SIG-M5 (cell line): Measurements from ENCODE around the gene SLC29A4.
"Not testable (repeated sequence)": the region's sequence is repeated elsewhere in the genome, so short reads cannot be mapped to it uniquely, and the experiment has no call there.

ENCODE experiments used
- DNase-seq: peaks from one replicate; lab custom pipeline; 2025; lab: John Stamatoyannopoulos, UW

SLC29A4 gene

DNA sequence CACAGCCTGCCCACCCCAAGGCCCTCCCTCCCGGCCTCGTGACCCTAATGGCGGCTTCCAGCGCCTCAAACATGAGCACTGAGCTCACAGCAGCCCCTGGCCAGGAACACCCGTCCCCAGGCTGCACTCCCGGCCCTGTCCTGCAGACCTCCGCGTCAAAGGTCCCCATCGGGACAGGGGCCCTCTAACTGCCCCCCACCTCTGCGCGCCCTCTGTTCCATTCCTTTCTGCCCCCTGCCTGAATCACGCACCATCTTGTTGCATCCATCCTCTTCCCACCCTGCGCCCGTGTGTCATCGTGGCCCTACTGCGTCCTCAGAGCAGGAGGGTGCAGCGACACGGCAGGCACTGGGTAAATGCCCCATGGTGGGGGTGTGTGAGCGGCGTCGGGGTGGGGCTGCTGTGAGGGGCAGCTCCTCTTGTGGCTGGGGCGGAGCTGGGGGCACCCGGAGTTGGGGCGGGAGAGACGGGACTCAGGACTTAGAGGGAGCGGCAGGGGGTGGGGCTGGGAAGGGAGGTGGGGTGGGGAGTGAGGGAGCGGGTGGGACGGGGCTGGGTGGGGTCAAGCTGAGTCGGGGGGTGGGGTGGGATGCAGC lies 13.4 kb downstream of the SLC29A4 start:
- DNase-seq = no peak

DNA sequence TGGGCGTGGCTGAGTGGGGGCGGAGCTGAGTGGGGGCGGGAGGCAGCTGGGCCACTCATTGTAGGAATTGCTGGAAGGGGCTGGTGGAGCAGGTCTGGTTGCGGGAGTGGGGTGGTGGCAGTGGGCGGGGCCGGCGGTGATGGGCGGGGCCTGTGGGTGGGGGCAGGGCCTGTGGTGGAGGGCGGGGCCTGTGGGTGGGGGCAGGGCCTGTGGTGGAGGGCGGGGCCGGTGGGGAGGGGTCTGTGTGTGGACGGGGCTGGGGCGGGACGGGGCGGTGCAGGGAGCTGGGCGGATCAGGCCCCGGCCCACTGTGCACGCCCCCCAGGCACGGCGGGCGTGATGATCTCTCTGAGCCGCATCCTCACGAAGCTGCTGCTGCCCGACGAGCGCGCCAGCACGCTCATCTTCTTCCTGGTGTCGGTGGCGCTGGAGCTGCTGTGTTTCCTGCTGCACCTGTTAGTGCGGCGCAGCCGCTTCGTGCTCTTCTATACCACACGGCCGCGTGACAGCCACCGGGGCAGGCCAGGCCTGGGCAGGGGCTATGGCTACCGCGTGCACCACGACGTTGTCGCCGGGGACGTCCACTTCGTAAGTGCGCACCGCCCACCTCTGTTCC lies 14.0 kb downstream of the SLC29A4 start:
- DNase-seq = no peak

DNA sequence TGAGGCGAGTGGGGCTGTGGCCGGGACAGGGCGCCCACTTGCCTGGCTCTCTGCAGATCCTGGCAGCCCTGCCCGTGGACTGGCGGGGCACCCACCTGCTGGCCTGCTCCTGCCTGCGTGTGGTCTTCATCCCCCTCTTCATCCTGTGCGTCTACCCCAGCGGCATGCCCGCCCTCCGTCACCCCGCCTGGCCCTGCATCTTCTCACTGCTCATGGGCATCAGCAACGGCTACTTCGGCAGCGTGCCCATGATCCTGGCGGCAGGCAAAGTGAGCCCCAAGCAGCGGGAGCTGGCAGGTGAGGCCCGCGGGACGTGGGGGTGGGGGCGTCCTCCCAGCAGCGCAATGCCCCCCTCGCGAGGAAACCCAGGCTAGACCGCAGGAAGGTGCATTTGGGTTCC lies 17.6 kb downstream of the SLC29A4 start:
- DNase-seq = no peak

DNA sequence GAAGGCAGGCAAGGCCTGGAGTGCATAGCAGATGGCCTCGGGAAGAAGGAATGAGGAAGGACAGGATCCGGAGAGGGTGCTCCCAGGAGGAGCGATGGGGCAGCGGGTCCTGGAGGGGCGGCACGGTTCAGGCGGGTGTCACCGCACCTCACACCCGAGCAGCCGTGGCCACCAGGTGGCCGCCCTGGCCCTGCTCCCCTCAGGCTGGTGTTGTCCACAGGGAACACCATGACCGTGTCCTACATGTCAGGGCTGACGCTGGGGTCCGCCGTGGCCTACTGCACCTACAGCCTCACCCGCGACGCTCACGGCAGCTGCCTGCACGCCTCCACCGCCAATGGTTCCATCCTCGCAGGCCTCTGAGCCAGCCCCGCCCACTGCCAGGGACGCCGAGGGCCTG lies 19.8 kb downstream of the SLC29A4 start:
- no peak for DNase-seq

DNA sequence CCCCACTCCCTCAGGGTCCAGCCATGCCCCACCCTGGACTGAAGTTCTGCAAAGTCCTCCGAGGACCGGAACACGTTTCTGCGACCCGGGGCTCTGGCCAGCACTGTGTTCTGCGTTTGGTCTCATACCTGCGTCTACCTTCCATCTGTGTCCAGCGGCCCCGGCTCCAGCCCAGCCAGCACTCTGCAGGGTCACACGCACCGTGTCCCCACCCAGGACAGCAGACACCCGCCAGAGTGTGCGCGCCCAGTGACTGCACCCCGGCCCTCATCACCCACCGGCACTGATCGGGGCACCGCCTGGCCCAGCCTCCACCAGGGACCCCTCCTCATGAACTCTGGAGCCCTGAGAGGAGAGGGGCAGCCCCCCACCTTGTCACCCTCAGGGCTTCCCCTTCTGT lies 20.3 kb downstream of the SLC29A4 start:
- no peak for DNase-seq

DNA sequence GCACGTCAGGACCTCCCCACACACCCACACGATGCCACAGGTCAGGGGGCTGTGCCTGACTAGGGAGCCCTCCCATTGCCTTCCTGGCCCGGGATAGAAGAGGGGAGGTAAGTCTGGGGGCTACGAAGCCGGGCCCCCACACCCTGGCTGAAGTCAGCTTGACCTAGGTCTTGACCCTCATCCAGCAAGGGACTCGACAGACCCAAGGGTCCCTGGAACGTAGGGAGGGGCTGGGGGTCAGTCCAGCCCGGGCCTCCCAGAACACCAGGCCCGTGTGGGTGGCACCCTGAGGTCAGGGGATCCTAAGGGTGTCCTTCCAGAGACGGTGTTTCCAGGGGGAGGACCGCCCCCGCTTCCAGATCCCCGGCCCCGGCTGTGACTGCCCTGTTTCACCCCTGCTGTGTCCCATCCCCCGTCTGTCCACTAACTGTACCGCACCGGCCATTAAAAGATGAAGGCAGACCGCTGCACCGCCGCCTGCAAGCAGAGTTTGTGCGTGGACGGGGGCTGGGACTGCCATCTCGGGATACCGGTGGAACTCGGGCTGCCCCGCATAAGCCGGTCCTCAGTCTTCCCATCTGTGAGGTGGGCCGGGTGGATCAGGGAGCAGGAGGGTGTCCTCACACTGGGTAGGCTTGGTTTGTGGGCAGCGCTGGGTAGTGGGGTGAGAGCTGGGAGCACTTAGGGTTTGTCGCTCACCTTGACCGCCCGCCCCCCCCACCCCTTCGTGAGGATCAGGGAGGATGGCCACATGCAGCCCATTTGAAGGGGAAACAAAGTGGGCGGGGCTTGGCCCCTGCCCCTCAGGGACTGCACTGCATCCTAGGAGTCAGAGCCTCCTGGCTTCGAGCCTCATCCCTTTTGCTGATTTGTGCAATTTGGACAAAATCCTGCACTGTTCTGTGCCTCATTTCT lies 21.1 kb downstream of the SLC29A4 start:
- no peak for DNase-seq

DNA sequence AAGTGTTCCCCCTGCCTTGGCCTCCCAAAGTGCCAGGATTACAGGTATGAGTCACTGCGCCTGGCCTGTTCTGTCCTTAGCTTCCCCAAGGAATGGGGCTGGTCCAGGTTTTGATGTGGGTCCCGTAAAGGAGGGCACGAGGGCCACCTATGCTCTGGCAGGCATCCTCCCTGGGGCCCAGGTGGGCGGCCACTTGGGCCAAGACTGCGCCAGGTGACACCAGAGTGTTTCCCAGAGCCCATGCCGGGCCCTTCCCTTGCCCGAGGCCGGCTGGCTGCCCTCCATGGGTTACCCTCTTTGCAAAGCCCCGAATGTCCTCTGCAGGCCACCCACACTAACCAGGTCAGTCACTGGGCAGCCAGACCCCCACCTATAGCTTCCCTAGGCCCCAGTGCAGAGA lies 22.3 kb downstream of the SLC29A4 start:
- not testable (repeated sequence) for DNase-seq

DNA sequence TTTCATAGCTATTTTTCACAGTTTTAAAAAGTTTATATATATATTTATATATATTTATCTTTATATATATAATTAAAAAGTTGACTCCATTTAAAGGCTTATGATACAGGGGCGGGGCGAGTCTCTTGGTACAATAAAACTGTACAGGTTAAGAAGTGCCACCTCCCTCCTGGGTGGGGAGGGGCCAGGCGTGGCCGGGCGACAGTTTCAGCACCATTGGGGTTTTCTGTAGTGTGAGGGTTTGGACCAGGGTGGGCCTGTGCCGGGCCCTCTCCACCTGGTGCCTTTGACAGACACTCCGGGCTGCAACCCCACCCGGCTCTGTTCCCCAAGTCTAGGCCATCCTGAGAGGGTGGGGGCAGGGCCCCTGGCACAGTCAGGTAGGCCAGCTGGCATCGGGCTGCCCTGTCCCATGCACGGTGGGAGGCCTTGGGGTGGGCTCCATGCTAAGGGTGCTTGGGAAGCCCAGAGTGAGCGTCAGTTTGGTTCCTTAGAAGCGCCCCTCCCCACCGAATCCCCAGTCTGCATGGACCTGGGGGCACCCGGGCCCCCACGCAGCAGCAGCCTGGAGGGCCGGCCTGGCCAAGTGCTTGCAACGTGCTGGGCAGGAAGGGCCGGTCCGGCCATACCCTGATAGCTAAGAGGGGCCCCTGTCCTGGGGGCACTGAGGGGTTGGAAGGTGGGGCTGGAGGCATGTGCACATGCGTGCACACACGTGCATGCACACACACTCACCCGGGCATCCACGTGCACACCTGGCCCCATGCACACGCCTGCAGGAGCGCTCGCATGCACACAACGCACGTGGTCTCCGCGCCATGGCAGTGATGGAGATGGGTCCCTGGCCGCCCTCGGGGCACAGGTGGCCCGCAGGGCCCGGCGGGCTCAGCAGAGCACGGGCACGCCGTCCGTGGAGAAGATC lies 24.7 kb downstream of the SLC29A4 start:
- not testable (repeated sequence) for DNase-seq

DNA sequence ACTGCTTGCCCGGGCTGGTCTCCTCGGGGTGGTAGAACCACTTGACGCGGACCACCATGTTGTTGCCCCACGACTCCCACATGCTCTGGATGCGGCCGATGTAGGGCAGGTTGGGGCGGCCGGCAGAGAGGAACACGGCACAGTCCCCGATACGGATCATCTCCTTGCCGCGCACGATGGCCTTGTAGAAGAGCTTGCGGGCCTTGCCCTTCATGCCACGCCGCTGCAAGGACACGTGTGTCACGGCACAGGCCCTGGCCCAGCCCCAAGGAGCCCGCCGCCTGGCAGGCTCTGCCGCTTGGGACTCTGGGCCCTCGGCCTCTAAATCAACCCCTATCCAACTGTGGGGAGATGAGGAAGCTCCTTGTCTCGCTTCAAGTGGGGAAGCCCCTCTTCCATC lies 26.4 kb downstream of the SLC29A4 start:
- no peak for DNase-seq

DNA sequence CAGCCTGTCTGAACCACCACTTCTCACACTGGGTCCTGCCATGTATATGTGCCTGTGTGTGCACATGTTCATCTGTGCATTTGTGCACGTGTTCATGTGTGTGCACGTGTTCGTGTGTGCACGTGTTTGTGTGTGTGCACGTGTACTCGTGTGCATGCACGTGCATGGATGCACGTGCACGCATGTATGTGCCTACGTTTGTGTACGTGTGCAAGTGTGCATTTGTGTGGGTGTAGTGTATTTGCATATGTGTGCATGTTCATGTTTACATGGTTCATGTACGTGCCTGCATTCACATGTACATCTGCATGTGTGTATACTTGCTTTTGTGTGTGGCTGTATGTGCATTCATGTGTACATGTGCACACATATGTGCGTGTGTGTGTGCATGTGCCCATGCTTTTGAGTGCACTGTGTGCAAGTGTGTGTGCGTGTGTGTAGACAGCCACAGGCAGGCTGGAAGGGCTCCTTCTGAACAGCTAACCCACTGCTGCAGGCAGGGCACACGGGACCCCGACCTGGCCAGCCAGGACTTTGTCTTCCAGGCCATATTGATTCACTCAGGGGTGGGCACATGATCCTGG lies 28.2 kb downstream of the SLC29A4 start:
- no peak for DNase-seq

DNA sequence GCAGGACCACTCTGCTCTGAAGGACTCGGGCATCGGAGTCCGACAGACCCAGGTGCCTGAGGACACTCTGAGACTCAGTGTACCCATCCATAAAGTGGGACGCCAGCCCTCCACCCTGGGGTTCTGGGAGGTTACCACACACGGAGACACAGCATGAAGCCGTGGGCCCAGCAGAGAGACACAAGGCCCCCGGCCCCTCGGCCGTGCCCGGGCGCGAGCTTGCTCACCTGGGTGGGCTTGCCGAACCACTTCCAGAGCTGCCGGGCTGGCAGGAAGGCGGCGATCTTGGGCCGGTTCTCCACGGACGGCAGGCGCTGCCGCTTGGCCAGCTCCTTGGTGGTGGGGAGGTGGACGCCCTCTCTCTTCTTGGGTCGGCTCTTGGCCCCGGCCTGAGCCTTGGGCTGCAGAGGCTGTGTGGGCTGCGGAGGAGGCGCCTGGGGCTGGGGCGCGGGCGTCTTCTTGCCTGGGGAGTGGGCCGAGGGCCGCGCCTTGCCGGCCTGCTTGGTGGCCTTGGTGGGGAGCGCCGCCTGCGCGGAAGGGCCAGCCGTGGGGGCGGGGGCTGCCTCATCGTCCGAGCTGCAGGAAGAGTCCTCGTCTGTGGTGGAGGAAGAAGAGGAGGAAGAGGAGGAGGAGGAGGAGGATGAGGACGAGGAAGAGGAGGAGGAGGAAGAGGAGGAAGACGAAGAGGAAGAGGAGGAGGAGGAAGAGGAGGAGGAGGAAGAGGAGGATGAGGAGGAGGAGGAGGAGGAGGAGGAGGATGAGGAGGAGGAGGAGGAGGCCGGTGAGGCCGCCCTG lies 29.7 kb downstream of the SLC29A4 start:
- DNase-seq = not testable (repeated sequence)

DNA sequence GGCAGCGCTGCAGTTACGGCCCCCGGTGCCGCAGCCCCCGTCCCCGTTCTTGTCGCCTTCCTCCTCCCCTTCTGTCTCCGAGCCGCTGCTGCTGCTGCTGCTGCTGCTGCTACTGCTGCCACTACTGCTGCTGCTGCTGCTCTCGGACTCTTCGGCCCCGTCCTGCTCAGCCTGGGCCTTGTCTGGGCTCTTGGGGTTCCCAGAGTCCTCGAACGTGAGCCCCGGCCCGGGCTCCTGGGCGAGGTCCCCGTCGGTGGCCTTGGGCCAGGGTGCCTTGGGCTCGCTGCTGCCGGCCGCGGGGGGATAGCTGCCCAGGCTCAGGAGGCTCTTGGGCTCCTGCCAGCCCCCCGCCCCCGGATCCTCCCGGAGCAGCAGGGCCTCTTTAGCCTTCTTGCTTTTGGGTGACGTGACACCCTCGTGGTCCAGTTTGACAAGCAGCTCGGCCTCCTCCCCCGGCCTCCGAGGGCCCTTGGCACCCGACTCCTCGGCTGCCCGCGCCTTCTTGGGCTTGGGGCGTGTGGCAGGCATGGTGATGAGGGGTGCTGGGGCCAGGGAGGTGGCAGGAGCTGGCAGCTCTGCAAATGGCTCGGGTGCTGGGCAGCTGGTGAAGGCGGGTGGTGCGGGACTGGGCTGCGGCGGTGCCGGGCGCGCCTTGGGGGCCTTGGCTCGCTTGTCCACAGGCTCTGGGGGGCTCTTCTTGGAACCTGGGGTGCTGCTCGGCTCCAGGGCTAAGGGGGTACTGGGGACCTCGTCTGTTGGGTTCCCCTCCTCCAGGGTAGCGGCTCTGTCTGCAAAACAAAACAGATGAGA lies 30.5 kb downstream of the SLC29A4 start:
- DNase-seq = not testable (repeated sequence)

DNA sequence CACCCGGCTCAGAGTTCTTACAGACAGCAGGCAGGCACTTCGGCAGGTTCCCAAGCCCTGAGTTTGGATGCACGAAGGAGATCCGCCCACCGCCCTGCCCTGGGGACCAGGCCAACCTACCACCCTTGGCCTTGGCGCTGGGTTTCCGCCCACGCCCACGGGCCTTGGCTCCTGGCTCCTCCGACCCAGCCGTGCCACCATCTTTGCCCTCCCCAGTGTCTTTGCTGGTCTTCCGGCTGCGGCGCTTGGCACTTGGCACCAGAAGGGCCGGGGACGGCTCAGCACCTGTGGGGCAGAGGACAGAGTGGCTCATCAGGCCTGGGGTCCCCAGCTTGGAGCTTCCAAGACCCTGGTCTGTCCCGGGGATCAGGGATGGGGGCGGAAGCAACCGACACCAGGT lies 32.1 kb downstream of the SLC29A4 start:
- no peak for DNase-seq

DNA sequence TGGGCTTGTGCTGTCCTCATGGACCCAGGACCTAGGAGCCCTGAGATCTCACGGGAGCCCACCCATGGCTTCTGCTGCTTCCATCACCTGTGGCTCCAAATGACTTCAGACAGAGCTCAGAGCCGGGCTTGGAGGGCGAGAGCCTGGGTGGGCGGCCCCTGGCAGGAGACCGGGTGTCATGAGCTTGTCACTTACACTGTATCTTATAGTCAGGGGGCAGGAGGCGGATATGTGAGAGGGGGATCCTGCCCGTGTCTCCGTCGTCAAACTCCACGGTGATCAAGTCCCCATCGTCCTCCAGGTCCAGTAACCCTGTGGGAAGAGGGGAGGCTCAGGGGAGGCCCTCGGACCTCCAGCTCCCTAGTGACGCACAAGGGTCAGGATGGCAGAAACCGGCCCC lies 33.0 kb downstream of the SLC29A4 start:
- DNase-seq = no peak

DNA sequence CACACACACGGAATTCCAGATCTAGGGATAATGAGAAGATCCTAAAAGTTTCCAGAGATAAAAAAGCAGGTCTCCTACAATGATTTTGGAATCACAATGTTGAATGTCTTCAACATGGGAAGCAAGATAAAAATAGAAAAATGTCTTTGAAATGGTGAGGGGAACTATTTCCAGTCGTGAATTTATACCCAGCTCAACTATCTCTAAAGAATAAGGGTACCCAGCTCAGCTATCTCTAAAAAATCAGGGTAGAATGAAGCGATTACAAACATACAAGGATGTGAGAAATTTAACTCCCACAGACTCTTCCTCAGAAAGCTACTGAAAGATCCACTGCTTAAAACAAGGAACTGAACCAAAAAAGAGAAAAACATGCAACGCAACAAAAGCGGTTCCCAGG lies 35.9 kb downstream of the SLC29A4 start:
- not testable (repeated sequence) for DNase-seq

DNA sequence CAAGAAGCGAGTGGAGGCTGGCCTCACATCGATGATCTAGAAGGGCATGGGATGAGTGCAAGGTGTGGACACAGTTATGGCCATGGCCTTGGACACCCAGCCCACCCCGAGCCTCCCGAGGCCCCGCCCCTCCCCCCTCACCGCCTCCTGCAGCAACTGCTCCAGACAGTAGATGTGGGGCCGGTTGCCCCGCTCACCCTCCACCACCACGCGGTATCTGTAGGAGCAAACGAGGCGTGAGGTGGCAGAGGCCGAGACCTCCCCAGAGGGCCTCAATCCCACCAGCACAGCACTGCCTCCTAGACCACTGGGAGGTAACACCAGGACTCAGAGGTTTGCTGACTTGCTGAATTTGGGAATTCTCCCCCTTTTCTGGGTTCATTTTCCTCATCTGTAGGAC lies 37.6 kb downstream of the SLC29A4 start:
- no peak for DNase-seq

DNA sequence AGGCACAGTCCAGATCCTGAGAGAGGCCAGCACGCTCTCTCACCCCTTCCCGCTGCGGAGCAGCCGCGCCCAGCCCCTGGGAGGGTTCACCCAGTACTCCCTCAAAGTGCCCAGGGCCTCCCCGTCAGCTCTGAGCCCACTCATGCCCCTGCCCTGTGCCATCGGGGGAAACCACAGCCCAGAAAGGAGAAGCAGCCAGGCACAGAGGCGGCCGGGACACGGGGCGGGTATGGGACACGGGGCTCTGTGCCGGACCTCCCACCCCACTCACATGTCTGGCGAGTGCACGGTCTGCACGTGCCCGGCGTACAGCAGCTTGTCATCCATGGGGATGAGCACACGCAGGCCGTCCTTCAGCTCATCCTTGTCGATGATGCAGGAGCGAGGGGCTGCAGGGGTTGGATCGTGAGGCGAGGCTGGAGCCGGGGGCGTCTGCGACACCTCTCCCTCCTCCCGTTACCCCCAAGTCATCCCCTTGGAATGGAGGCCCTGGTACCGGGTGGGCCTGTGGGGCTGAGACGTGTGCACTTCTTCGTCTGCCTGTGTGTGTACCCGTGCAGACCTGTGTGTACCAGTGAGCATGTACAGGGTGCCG lies 38.2 kb downstream of the SLC29A4 start:
- DNase-seq = no peak

DNA sequence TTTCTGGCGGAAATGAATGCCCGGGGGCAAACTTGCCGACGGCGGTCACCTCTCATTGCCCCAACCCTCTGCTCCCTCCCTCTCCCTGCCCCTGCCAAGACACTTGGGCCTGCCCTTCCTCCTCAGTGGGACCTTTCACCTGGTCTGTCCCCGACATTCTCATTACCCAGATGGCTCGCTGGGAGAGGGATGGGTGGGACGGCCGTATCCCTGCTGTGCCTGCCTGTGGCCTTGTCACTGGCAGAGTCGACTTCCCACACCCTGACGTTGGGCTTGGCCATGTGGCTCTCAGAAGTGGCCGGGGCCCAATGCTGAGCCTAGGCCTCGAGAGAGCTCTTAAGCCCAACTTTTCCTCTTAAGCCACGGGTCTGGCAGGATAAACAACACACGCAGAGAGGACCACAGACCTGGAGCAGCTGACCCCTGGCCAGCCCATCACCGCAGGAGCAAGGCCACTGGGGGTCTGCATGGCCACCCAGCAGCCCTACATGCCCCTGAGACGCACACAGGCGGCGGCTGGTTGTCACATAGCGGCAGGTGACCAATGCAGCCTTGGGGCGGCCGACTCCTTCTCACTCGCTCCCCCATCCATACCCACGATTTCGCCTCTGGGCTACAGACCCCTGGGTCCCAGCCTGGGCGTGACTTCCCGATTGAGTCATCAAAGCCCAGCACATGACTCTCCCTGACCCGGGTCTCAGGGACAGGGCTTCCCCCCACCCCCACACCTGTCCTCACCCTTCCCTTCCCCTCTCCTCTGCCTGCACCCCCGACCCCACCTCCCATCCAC lies 40.1 kb downstream of the SLC29A4 start:
- no peak for DNase-seq
